Measurements from ENCODE around the gene BSN.

BSN gene

DNA sequence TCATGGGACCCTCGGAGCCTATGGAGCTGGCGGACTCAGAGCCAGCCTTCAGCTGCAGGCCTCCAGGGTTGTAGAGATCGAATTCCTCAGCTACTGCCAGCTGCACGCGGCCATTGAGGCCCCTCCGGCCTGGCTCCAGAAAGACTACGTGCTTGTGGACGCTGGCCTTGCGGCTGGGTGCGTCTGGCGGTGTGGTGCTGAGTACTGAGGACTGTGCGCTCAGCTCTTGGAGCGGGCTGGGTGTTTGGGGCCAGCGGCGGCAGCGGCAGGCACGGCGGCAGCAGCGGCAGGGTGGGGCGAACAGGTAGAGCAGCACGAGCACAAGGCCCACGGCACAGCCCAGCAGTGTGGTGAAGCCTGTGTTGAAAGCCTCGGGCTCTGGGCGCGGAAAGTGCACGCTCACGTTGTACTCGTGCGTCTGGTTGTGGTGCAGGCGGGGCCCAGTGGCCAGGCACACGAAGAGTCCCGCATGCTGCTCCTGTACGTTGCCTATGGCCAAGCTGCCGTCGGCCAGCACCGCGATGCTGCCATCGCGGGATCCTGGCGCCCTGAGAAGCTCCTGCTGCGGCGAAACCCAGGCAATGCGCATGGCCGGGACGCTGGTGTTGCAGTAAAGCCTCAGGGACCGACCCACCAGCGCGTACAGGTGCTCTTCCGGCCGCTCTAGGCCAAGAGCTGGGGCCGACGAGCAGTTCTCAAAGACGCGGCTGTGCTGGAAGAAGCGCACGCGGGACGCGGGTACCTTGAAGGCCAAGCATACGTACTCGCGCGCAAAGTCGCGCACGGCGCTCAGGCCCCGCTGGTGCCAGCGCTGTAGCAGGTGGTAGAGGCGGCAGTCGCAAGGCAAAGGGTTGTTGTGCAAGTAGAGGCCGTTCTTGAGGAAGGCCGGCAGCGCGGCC lies 163.9 kb downstream of the BSN start:
- no peak for DNase-seq

- DNase-seq, result no peak
Observed at GRCh38 chr3:49718858-49719213, 164.6 kb downstream of the BSN start.

DNA sequence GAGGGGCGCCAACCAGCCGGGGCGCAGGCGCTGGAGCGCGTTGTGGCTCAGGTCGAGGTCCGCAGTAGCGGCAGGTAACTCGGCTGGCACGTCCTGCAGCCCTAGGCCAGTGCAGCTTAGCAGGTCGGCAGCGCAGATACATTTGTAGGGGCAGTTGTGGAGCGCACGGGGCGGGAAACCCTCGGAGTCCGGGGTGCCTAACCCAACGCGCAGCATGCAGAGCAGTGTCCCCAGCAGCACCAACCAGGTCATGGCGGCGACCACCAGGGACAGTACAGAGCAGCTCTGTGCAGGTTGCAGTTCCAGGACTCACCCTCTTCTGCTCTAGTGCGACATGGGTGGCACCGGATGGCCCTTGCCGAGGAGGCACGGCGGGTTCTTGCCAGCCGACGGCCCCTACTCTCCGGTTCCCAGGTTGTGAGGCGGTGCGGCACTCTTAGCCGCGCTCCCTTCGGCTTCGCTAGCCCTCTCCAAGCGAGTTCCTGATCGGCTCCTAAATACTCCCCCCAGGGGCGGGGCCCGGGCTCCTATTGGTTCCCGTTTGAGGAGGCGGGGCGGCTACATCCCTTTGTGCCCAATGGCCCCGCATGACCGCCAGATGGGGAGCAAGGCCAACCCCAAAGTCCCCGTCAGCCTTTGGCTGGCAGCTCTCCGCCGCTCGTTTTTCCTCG lies 165.1 kb downstream of the BSN start, which contains the start of gene AMIGO3:
TSS of gene AMIGO3 (minus strand) at position 471 of the 671 bp plus-strand sequence. CDS start at position 252, 219 bp downstream.
- peak; percentile 57 for DNase-seq
